ENCODE measurements around the gene GCLM. TPM values are rescaled to one million over a fixed set of nuclear protein-coding genes. Genes with fewer than 3 reads are reported as not detected.

GCLM gene
- total and polyA plus RNA-seq, 9 of the 15 experiments (the other 6 are each of a cell fraction or from before 2014, with no cell fraction given) = 9.3 to 71.6 (median 24.5) TPM

- TF ChIP-seq ZFP91 (CRISPR knock-in tag; IDR thresholded peaks at IDR 0.05) (no peak), SOX6 (IDR thresholded peaks at IDR 0.05) (no peak; the same call in 1 of the 2 replicates), SMARCE1 (IDR thresholded peaks at IDR 0.05) (no peak), SIX5 (IDR thresholded peaks at IDR 0.05; ENCODE audit: borderline replicate concordance in 1 of 2, insufficient read depth in 1 of 2, low read depth in 1 of 2, low read length in 2 of 2) (no peak), ZNF282 (CRISPR knock-in tag; IDR thresholded peaks at IDR 0.05) (no peak), HDAC6 (IDR thresholded peaks at IDR 0.05; ENCODE audit: low read depth, low read length) (no peak), RAD51 (IDR thresholded peaks at IDR 0.05; ENCODE audit: borderline replicate concordance, low read depth) (no peak), HDAC3 (IDR thresholded peaks at IDR 0.05; ENCODE audit: borderline replicate concordance, partially characterized antibody) (no peak)
Observed at GRCh38 chr1:93846206-93846991, 62.8 kb downstream of the GCLM start (continued).

All from K562 (cell line).